Measurements from ENCODE around the gene PRKAB2.

The PRKAB2 gene

GRCh38 chr1:147172168-147173016 lies at the start of gene PRKAB2:
Gene PRKAB2, minus strand, starts transcription at chr1:147172470. Its CDS starts 326 bp downstream, at chr1:147172144.
- peak within 1 kb of the TSS; percentile 83 for H3K27ac ChIP-seq
- TF ChIP-seq, protein P1, sequence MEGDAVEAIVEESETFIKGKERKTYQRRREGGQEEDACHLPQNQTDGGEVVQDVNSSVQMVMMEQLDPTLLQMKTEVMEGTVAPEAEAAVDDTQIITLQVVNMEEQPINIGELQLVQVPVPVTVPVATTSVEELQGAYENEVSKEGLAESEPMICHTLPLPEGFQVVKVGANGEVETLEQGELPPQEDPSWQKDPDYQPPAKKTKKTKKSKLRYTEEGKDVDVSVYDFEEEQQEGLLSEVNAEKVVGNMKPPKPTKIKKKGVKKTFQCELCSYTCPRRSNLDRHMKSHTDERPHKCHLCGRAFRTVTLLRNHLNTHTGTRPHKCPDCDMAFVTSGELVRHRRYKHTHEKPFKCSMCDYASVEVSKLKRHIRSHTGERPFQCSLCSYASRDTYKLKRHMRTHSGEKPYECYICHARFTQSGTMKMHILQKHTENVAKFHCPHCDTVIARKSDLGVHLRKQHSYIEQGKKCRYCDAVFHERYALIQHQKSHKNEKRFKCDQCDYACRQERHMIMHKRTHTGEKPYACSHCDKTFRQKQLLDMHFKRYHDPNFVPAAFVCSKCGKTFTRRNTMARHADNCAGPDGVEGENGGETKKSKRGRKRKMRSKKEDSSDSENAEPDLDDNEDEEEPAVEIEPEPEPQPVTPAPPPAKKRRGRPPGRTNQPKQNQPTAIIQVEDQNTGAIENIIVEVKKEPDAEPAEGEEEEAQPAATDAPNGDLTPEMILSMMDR (IDR thresholded peaks at IDR 0.05), result peak; percentile 100
- TF ChIP-seq ZFX (IDR thresholded peaks at IDR 0.05; ENCODE audit: borderline replicate concordance), result no peak

- H3K27ac ChIP-seq, result no peak overlapping the region
- no peak for TF ChIP-seq ZFX (IDR thresholded peaks at IDR 0.05; ENCODE audit: borderline replicate concordance)
- TF ChIP-seq, protein P1 (IDR thresholded peaks at IDR 0.05), result no peak
Observed at GRCh38 chr1:147218606-147219005, 46.3 kb upstream of the PRKAB2 start.

DNA sequence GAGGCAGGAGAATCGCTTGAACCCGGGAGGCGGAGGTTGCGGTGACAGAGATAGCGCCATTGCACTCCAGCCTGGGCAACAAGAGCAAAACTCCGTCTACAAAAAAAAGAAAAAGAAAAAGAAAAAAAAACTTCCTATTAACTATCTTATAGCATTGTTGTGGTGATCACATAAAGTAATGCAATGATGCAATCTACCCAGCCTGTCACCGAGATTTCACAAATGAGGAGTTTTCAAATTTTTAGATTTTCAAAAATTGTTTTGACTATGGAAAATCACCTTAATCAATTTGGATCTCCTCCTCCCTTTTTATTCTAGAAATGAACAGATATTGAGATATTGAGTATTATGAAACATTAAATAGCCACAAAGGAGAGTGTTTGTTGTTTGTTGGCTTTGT lies 44.9 kb upstream of the PRKAB2 start:
- TF ChIP-seq ZFX (IDR thresholded peaks at IDR 0.05; ENCODE audit: borderline replicate concordance), result no peak
- TF ChIP-seq, protein P1 (IDR thresholded peaks at IDR 0.05), result no peak
- H3K27ac ChIP-seq, result no peak overlapping the region

GRCh38 chr1:147216124-147216523 lies 43.9 kb upstream of the PRKAB2 start:
- TF ChIP-seq ZFX (IDR thresholded peaks at IDR 0.05; ENCODE audit: borderline replicate concordance), result no peak
- TF ChIP-seq, protein P1 (IDR thresholded peaks at IDR 0.05), result no peak
- H3K27ac ChIP-seq, result peak overlapping the region; percentile 49

GRCh38 chr1:147215540-147215916 lies 43.3 kb upstream of the PRKAB2 start:
- peak overlapping the region; percentile 49 for H3K27ac ChIP-seq
- TF ChIP-seq ZFX (IDR thresholded peaks at IDR 0.05; ENCODE audit: borderline replicate concordance), result no peak
- TF ChIP-seq, protein P1 (IDR thresholded peaks at IDR 0.05), result no peak

DNA sequence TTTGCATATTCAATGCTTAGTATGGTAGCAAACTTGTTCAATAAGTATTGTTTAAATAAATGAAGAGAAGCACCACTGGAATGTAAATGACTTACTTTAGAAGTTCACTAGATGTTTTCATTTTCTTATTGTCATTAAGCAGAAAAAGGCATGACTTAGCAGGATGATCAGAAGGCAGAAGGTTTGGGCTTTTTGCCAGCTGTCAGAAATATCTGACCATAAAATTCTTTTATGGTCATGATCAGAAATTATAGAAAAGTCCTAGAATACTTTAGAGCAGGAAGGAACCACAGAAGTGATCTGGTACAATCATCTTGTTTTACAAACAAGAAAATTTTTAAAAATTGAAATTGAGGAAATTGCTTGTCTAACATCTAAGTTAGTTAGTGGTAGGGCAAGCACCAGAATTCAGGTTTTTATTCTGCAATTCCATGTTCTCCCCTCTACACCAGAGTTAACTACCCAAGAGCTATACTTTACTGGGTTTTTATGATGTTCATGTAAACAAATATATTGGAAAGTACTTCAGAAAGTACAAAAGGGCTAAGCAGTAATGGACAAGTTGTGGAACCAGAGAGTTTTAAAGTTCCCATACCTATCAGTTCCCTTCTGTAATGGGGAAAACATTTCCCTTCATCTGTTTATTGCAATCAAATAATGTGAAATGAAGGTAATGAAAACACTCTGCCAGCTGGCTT lies 42.7 kb upstream of the PRKAB2 start:
- peak overlapping the region; percentile 49 for H3K27ac ChIP-seq

More for the DNA sequence above, 42.7 kb upstream of the PRKAB2 start:
- TF ChIP-seq, protein P1 (IDR thresholded peaks at IDR 0.05), result no peak
